ENCODE data around the gene POLR2I. TPM values are rescaled to one million over a fixed set of nuclear protein-coding genes. Genes with fewer than 3 reads are reported as not detected.

Gene POLR2I
- total and polyA plus RNA-seq, 12 donors: 38.0 to 127 (median 72.4) TPM

- Histone ChIP-seq H3K27me3 (no peaks in the 10 kb centered on the region), H3K9me3 (replicated peaks in 1 of 3) (no peaks in the 10 kb centered on the region), H3K36me3 (replicated peaks in 1 of 2) (peaks cover 0 to 73% of the 10 kb centered on the region in 2 donors), H3K27ac (no peak overlapping the region), H3K4me1 (replicated peaks in 1 of 2) (peaks cover 0 to 13% of the 10 kb centered on the region in 2 donors), H3K4me3 (no peak overlapping the region)
- DNase-seq: no peak
- intact Hi-C loops (cut with DNase I): no loop called here
- 83 to 91% (median 87%) methylated on average over 19 to 26 of the region's 26 CpGs for WGBS, 4 donors
- TF ChIP-seq CTCF (IDR thresholded peaks at IDR 0.05) (no peak), POLR2A (IDR thresholded peaks at IDR 0.05) (no peak)
Measured at GRCh38 chr19:36120092-36120983, 5.7 kb upstream of the POLR2I start.

GRCh38 chr19:36116344-36116637, 1.6 kb upstream of the POLR2I start:
- no peak for TF ChIP-seq CTCF (IDR thresholded peaks at IDR 0.05)
- TF ChIP-seq POLR2A (IDR thresholded peaks at IDR 0.05): no peak
- Histone ChIP-seq H3K4me1 (replicated peaks in 1 of 2) (peaks cover 7 to 22% of the 10 kb centered on the region in 2 donors), H3K4me3 (peak overlapping the region in 1 of 4 donors; percentile 89), H3K27me3 (no peaks in the 10 kb centered on the region), H3K36me3 (replicated peaks in 1 of 2) (peaks cover 0 to 40% of the 10 kb centered on the region in 2 donors), H3K9me3 (replicated peaks in 1 of 3) (no peaks in the 10 kb centered on the region), H3K27ac (peak overlapping the region in 2 of 5 donors; percentile 89 to 92)
- WGBS, 4 donors: 94 to 100% (median 97%) methylated on average over 1 of the region's 1 CpG
- DNase-seq: no peak
- intact Hi-C loops (cut with DNase I): loop anchor here in 1 of 2 donors (10.0 kb wide), 1 partner anchor 51 kb away; no protein-coding TSS in a partner anchor

- Histone ChIP-seq H3K36me3 (replicated peaks in 1 of 2) (peaks cover 0 to 39% of the 10 kb centered on the region in 2 donors), H3K4me1 (replicated peaks in 1 of 2) (peaks cover 7 to 22% of the 10 kb centered on the region in 2 donors), H3K4me3 (peak within 1 kb of the TSS; percentile 4 to 90 (median 70)), H3K27me3 (no peaks in the 10 kb centered on the region), H3K9me3 (replicated peaks in 1 of 3) (no peaks in the 10 kb centered on the region), H3K27ac (peak within 1 kb of the TSS; percentile 49 to 92 (median 67))
- DNase-seq: peak in 3 of 7 donors; percentile 80 to 87 (median 84)
- no peak for TF ChIP-seq CTCF (IDR thresholded peaks at IDR 0.05)
- peak; percentile 59 to 63 for TF ChIP-seq POLR2A (IDR thresholded peaks at IDR 0.05)
- 4 to 33% (median 5%) methylated on average over 3 to 59 of the region's 59 CpGs for WGBS, 4 donors
- intact Hi-C loops (cut with DNase I): loop anchor here in 1 of 2 donors (10.0 kb wide), 1 partner anchor 51 kb away; no protein-coding TSS in a partner anchor
Measured at GRCh38 chr19:36115453-36116343, 1.0 kb upstream of the POLR2I start, which contains the start of gene TBCB. Gene TBCB (plus strand): TSS chr19:36115468. CDS start chr19:36115561, 93 bp downstream.

All from adrenal gland (tissue), 12 donors.